ENCODE data around the gene ZP1. TPM values are rescaled to one million over a fixed set of nuclear protein-coding genes. Genes with fewer than 3 reads are reported as not detected.
A peak's percentile ranks its signal among the peaks of the same experiment; 100 is the strongest.

The ZP1 gene
- total and polyA plus RNA-seq, 12 donors = 0.16 to 0.51 (median 0.33) TPM; not detected in 7

DNA sequence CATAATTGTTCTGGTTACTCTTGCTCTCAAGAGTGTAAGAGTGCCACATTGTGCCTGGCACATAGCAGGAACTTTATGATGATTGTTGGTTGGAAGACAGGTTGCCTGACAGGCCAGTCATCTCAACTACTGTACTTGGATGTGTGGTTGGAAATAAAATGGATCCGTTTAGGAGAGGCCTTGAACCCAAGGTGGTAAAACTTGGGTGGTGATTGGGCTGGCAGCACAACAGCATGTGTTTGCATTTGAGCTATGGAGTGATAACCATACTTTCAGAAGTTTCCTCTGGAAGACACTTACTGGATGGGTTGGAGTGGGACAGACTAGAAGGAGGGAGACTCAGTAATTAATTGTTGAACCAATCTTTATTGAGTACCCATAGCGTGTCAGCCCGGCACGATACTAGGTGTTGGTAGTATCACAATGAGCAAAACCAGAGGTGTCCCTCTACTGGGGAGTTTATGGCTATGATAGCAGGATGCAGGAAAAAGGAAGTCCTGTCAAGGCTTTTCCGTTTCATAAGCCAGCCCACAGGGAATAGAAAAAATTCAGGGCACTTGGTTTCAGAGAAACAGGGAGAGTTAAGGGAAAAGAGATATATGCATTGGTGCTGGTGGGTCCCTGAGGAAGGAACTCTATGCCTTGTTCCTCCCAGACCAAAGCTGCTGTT is 43.5 kb downstream of the ZP1 start:
- 48 to 51% methylated on average over 5 of the region's 5 CpGs for WGBS, 2 donors
- Histone ChIP-seq H3K9me3 (no peaks in the 10 kb centered on the region), H3K27me3 (no peaks in the 10 kb centered on the region), H3K4me1 (peaks cover 5 to 60% (median 41%) of the 10 kb centered on the region in 9 donors), H3K4me3 (no peak overlapping the region), H3K36me3 (no peaks in the 10 kb centered on the region), H3K27ac (peak overlapping the region in 8 of 10 donors; percentile 14 to 94 (median 50))
- ATAC-seq = no peak
- TF ChIP-seq CTCF (IDR thresholded peaks at IDR 0.05) = peak in 6 of 9 donors; percentile 20 to 44 (median 22)
- DNase-seq = no peak
- intact Hi-C loops (cut with DNase I) = loop anchor here in 3 of 10 donors (10.0 kb wide), 2 partner anchors 214 to 224 kb away; no protein-coding TSS in a partner anchor

- H3K36me3 ChIP-seq = no peaks in the 10 kb centered on the region
- ATAC-seq = no peak
- H3K4me3 ChIP-seq = no peak overlapping the region
- DNase-seq = no peak
- 68 to 78% methylated on average over 12 of the region's 12 CpGs for WGBS, 2 donors
- peaks cover 8 to 68% (median 51%) of the 10 kb centered on the region in 9 donors for H3K4me1 ChIP-seq
- H3K27me3 ChIP-seq = no peaks in the 10 kb centered on the region
- TF ChIP-seq CTCF (IDR thresholded peaks at IDR 0.05) = no peak
- peak overlapping the region in 9 of 10 donors; percentile 82 to 94 (median 91) for H3K27ac ChIP-seq
- no peaks in the 10 kb centered on the region for H3K9me3 ChIP-seq
- intact Hi-C loops (cut with DNase I) = loop anchor here in 3 of 10 donors (10.0 kb wide), 2 partner anchors 212 to 222 kb away; no protein-coding TSS in a partner anchor
These were observed 45.0 kb downstream of the ZP1 start for GRCh38 chr11:60912223-60912850.

DNA sequence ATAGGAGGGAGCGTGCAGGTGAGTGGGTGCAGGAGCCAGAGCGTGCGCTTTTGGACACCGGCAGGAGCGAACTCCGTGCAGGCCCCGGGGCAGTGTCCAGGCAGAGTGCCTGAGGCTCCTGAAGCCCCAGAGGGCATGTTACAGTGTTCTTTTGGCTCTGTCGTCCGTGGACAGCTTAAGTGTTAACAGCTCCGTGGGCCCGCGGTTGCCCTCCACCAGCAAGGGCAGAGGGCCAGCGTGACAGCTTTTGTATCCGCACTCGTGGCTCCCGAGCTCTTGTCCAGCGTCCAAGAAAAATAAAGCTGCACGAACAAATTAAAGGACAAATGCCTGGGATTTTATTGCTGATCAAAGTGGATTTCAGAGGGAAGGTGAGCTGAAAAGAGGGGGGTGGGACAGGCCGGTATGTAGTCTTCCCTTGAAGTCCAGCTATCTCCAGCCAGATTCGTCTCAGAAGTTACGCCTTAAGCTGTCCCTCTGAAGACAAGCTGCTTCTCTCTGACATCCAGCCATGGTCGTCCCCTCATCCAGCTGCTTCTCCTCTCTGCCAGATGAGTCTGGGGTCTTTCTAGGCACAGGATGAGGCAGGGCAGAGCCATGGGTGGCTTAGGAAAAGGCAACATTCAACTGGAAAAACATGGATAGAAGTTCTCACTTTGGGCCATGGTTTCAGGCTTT is 45.6 kb downstream of the ZP1 start:
- H3K36me3 ChIP-seq = peaks cover 0 to 6% (median 0%) of the 10 kb centered on the region in 9 donors
- ATAC-seq (no peak), DNase-seq (no peak)
- H3K4me1 ChIP-seq = peaks cover 8 to 75% (median 57%) of the 10 kb centered on the region in 9 donors
- no peaks in the 10 kb centered on the region for H3K9me3 ChIP-seq
- H3K4me3 ChIP-seq = peak overlapping the region in 8 of 10 donors; percentile 64 to 93 (median 86)
- intact Hi-C loops (cut with DNase I) = loop anchor here in 3 of 10 donors (10.0 kb wide), 2 partner anchors 212 to 222 kb away; no protein-coding TSS in a partner anchor
- TF ChIP-seq CTCF (IDR thresholded peaks at IDR 0.05) = no peak
- H3K27ac ChIP-seq = peak overlapping the region; percentile 77 to 94 (median 90)
- whole genome bisulfite sequencing, 2 donors = 58 to 67% methylated on average over 22 of the region's 22 CpGs
- no peaks in the 10 kb centered on the region for H3K27me3 ChIP-seq
